Activated gamma-delta T cell treated with anti-CD3 and anti-CD28 coated beads, Interleukin-2, amount 50 U/mL, for 16 hours (primary cell): ENCODE results near the gene HSPBP1.

Experiments
- DNase-seq: peaks from one replicate; pipeline ENCODE4 v3.0.0-alpha.2; 2020; ENCODE audit warnings: low read depth

HSPBP1 gene

GRCh38 chr19:55304980-55305379, 25.1 kb upstream of the HSPBP1 start:
- no peak for DNase-seq

GRCh38 chr19:55304279-55304978, 24.5 kb upstream of the HSPBP1 start:
- DNase-seq, result no peak

GRCh38 chr19:55303477-55303876, 23.6 kb upstream of the HSPBP1 start:
- DNase-seq, result no peak

- DNase-seq, result no peak
Observed at GRCh38 chr19:55302318-55302703, 22.4 kb upstream of the HSPBP1 start.

DNA sequence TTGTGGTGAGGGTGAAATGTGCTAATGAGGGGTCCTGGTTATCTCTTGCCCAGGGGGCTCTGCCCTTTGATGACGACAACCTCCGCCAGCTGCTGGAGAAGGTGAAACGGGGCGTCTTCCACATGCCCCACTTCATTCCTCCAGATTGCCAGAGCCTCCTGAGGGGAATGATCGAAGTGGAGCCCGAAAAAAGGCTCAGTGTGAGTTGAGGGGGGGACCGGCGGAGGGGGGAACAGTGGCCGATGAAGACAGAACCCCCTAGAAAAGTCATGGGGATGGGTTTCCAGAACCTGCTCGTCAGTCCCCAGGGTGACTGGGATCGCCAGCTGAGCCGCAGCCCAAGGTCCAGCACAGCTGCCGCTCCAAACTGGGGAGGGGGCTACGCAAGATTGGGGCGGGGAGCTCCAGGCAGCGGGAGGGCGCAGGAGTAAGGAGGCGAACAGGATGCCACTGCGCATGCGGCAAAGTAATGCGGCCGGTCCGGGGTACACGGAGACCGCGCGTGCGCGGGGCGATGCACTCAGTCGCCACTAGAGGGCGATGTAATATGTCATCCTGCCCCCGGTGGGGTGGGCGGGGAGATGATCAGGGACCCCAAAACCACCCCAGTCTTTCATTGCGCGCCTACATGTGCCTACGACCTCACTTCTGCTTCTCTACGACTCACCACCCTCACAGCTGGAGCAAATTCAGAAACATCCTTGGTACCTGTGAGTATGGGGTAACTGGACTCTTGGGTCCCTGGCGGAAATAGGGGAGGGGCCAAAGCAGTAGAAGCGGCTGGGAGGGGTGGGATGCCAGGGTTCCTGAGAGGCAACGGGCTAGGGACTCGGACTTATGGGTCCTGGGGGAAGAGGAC, 21.8 kb upstream of the HSPBP1 start:
- peak; percentile 96 for DNase-seq

GRCh38 chr19:55300886-55301458, 21.1 kb upstream of the HSPBP1 start:
- no peak for DNase-seq

- no peak for DNase-seq
Observed at GRCh38 chr19:55299991-55300390, 20.1 kb upstream of the HSPBP1 start.

GRCh38 chr19:55297267-55297666, 17.4 kb upstream of the HSPBP1 start:
- no peak for DNase-seq

DNA sequence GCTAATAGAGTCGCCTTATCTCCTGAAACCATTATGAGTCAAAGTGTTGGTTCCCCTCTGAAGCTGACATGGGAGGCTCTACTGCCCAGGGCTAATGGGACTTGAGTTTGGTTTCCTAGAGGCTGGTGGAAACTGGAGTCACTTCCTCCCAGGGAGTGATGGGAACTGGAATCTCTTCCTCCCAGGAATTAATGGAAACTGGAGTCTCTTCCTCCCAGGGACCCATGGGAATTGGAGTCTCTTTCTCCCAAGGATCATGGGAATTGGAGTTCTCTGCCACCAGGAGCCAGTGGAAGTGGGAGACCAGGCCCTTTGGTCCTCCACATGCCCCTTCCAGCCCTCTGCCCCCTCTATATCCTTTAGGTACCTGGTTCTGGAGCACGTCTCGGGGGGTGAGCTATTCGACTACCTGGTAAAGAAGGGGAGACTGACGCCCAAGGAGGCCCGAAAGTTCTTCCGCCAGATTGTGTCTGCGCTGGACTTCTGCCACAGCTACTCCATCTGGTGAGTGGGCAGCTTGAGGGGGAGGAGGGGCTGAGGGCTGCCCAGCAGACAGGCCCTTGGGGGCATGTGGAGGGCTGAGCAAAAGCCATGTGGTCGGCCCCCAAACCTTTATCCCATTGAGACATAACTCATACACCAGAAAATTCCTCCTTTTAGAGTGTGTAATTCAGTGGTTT, 9.3 kb upstream of the HSPBP1 start:
- no peak for DNase-seq

GRCh38 chr19:55287361-55288079, 7.6 kb upstream of the HSPBP1 start:
- no peak for DNase-seq

- DNase-seq, result no peak
Observed at GRCh38 chr19:55285229-55285890, 5.5 kb upstream of the HSPBP1 start.

DNA sequence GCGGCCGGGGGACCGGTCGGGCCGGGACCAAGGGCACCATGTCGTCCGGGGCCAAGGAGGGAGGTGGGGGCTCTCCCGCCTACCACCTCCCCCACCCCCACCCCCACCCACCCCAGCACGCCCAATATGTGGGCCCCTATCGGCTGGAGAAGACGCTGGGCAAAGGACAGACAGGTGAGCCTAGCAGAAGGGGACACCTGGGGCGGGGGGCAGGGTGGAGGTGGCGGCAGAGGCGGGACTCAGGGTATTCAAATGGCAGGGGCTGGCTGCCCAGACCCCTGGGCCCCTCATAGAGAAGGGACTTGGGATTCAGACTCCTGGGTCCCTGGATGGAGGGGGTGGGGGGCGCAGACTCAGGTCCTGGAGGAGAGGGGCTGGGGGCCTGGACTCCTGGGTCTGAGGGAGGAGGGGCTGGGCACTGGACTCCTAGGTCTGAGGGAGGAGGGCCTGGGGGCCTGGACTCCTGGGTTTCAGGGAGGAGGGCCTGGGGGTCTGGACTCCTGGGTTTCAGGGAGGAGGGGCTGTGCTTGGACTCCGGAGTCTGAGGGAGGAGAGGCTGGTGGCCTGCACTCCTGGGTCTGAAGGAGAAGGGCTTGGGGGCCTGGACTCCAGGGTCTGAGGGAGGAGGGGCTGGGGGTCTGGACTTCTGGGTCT, 4.6 kb upstream of the HSPBP1 start:
- no peak for DNase-seq

DNA sequence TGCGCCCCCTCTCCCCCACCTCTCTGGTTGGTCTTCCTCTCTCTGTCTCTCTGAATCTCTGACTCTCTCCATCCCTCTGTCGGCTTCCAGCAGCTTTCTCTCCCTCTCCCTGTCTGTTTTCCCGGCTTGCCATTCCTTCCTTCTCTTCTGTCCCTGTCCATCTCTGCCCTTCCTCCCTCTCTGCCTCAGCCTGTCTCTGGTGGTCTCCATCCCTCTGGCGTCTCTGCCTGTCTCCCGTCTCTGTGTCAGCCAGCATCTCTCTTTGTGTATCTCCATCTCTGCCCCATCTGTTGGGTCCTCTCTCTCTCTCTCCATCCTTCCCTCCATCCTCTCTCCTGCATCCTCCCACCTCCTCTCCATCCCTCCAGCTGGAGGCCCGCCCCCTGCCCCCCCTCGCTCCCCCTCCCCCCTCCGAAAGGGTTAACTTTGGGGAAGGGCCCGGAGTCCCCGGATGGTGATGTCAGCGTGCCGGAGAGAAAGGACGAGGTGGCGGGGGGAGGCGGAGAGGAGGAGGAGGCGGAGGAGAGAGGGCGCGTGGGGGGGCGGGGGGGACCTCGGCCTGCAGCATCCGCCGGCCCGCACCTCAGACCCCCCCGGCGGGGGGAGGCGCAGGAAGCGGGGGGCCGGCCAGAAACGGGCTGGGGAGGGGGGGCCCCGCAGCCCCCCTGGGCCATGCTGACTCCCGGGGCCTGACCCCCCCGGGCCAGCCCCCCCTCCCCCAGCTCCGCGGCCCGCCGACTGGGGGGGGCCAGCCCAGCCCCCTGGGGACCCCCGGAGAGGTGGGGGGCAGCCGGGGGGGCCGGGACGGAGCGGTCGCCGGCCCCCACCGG, 3.9 kb upstream of the HSPBP1 start, which contains the start of gene BRSK1:
TSS of gene BRSK1 (plus strand) at position 450 of the 830 bp plus-strand sequence. CDS start 446 bp downstream, outside the sequence.
- peak; percentile 18 for DNase-seq

DNA sequence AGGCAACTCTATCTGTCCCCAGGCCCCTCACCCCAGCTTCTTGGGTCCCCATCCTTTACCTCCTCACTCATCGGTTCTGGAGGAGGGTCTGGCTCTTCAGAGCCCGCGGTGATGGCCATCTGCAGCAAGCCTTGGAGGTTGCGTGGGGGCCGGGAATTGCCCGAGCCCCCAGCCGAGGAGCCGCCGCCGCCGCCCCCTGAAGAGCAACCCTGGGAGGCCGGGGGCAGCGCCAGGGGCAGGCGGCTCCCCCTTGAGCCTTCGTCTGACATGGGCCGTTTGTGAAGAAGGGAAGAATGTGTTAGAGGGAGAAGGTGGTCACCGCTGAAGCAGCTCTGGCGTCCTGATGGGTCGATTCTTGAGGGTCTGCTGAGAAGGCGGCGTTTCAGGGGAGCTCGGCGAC, 570 bp downstream of the HSPBP1 start:
- no peak for DNase-seq

DNA sequence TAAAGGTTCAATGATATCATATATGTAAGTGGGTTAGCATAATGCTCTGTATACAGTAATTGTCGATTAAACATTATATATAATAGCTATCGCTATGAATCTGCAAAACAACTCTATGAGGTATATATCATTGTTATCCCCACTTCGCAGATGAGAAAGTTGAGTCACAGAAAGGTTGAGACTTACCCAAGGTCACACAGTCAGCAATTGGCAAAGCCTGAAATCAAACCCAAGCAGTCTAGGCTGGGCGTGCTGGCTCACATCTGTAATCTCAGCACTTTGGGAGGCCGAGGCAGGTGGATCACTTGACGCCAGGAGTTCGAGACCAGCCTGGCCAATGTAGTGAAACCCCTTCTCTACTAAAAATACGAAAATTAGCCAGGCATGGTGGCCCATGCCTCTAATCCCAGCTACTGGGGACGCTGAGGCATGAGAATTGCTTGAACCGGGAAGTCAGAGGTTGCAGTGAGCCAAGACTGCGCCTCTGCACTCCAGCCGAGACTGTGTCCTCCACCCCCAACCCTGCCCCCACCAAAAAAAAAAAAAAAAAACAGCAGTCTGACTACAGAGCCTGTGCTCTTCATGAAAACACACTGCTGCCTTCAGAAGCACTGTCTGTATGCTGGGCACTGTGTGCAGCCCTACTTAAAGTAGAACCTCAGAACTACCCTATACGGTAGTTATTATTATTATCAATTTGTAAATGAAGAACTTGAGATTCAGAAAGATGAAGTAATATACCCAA, 1.3 kb downstream of the HSPBP1 start:
- no peak for DNase-seq

GRCh38 chr19:55277494-55277893, 2.4 kb downstream of the HSPBP1 start:
- DNase-seq, result no peak

- no peak for DNase-seq
Observed at GRCh38 chr19:55276720-55277430, 3.0 kb downstream of the HSPBP1 start.
